Measurements from ENCODE around the gene ZFP1.

DNA sequence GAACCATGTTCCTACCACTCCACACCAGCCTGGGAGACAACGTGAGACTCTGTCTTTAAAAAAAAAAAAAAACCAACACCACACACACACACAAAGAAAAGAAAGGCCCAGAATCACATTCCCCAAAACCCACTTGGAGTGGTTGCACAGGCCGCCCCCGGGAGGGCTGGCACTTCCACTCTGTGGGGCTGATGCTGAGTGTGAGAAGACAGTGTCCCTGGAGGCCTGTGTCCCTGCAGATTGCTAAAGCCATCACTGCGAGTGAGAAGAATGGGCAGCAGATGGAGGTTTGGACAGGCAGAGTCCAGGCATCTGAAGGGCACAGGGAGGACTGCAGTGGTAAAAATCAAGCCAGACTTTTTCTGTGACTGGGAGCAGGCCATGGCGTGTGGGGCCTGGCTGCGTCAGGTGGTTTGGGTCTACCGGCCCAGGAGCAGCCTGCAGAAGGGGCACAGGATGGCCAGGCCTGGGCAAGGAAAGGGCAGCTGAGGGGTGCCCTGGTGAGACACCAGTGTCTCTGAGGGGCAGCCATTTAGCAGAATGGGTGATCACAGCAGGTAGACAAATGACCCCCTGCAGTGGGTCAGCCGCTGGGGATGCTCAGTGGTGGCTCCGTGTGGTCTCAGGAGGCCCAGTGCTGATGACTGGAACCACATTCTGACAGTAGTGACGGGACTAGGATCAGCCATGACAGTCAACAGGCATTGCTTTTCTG is 45.6 kb downstream of the ZFP1 start:
- TF ChIP-seq, protein P1, sequence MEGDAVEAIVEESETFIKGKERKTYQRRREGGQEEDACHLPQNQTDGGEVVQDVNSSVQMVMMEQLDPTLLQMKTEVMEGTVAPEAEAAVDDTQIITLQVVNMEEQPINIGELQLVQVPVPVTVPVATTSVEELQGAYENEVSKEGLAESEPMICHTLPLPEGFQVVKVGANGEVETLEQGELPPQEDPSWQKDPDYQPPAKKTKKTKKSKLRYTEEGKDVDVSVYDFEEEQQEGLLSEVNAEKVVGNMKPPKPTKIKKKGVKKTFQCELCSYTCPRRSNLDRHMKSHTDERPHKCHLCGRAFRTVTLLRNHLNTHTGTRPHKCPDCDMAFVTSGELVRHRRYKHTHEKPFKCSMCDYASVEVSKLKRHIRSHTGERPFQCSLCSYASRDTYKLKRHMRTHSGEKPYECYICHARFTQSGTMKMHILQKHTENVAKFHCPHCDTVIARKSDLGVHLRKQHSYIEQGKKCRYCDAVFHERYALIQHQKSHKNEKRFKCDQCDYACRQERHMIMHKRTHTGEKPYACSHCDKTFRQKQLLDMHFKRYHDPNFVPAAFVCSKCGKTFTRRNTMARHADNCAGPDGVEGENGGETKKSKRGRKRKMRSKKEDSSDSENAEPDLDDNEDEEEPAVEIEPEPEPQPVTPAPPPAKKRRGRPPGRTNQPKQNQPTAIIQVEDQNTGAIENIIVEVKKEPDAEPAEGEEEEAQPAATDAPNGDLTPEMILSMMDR (conservative IDR thresholded peaks at IDR 0.05; ENCODE audit: low read depth in 2 of 2), result no peak
- no peak for TF ChIP-seq POLR2AphosphoS5 (IDR thresholded peaks at IDR 0.05; ENCODE audit: low read depth)
- TF ChIP-seq, protein P2, sequence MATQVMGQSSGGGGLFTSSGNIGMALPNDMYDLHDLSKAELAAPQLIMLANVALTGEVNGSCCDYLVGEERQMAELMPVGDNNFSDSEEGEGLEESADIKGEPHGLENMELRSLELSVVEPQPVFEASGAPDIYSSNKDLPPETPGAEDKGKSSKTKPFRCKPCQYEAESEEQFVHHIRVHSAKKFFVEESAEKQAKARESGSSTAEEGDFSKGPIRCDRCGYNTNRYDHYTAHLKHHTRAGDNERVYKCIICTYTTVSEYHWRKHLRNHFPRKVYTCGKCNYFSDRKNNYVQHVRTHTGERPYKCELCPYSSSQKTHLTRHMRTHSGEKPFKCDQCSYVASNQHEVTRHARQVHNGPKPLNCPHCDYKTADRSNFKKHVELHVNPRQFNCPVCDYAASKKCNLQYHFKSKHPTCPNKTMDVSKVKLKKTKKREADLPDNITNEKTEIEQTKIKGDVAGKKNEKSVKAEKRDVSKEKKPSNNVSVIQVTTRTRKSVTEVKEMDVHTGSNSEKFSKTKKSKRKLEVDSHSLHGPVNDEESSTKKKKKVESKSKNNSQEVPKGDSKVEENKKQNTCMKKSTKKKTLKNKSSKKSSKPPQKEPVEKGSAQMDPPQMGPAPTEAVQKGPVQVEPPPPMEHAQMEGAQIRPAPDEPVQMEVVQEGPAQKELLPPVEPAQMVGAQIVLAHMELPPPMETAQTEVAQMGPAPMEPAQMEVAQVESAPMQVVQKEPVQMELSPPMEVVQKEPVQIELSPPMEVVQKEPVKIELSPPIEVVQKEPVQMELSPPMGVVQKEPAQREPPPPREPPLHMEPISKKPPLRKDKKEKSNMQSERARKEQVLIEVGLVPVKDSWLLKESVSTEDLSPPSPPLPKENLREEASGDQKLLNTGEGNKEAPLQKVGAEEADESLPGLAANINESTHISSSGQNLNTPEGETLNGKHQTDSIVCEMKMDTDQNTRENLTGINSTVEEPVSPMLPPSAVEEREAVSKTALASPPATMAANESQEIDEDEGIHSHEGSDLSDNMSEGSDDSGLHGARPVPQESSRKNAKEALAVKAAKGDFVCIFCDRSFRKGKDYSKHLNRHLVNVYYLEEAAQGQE (IDR thresholded peaks at IDR 0.05; ENCODE audit: unreplicated experiment), result no peak
- no peak for TF ChIP-seq EZH2phosphoT487 (IDR thresholded peaks at IDR 0.05; ENCODE audit: unreplicated experiment)
- TF ChIP-seq EZH2 (IDR thresholded peaks at IDR 0.05; ENCODE audit: low read depth, unreplicated experiment), result no peak
- TF ChIP-seq JUNB (IDR thresholded peaks at IDR 0.05; ENCODE audit: unreplicated experiment), result no peak
- no peak for TF ChIP-seq CREB1 (CRISPR knock-in tag; IDR thresholded peaks at IDR 0.05; ENCODE audit: low read depth)
- TF ChIP-seq, protein P3, sequence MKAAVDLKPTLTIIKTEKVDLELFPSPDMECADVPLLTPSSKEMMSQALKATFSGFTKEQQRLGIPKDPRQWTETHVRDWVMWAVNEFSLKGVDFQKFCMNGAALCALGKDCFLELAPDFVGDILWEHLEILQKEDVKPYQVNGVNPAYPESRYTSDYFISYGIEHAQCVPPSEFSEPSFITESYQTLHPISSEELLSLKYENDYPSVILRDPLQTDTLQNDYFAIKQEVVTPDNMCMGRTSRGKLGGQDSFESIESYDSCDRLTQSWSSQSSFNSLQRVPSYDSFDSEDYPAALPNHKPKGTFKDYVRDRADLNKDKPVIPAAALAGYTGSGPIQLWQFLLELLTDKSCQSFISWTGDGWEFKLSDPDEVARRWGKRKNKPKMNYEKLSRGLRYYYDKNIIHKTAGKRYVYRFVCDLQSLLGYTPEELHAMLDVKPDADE (IDR thresholded peaks at IDR 0.05), result no peak
- TF ChIP-seq ZNF331 (CRISPR knock-in tag; IDR thresholded peaks at IDR 0.05; ENCODE audit: low read depth), result no peak
- TF ChIP-seq, protein P4, sequence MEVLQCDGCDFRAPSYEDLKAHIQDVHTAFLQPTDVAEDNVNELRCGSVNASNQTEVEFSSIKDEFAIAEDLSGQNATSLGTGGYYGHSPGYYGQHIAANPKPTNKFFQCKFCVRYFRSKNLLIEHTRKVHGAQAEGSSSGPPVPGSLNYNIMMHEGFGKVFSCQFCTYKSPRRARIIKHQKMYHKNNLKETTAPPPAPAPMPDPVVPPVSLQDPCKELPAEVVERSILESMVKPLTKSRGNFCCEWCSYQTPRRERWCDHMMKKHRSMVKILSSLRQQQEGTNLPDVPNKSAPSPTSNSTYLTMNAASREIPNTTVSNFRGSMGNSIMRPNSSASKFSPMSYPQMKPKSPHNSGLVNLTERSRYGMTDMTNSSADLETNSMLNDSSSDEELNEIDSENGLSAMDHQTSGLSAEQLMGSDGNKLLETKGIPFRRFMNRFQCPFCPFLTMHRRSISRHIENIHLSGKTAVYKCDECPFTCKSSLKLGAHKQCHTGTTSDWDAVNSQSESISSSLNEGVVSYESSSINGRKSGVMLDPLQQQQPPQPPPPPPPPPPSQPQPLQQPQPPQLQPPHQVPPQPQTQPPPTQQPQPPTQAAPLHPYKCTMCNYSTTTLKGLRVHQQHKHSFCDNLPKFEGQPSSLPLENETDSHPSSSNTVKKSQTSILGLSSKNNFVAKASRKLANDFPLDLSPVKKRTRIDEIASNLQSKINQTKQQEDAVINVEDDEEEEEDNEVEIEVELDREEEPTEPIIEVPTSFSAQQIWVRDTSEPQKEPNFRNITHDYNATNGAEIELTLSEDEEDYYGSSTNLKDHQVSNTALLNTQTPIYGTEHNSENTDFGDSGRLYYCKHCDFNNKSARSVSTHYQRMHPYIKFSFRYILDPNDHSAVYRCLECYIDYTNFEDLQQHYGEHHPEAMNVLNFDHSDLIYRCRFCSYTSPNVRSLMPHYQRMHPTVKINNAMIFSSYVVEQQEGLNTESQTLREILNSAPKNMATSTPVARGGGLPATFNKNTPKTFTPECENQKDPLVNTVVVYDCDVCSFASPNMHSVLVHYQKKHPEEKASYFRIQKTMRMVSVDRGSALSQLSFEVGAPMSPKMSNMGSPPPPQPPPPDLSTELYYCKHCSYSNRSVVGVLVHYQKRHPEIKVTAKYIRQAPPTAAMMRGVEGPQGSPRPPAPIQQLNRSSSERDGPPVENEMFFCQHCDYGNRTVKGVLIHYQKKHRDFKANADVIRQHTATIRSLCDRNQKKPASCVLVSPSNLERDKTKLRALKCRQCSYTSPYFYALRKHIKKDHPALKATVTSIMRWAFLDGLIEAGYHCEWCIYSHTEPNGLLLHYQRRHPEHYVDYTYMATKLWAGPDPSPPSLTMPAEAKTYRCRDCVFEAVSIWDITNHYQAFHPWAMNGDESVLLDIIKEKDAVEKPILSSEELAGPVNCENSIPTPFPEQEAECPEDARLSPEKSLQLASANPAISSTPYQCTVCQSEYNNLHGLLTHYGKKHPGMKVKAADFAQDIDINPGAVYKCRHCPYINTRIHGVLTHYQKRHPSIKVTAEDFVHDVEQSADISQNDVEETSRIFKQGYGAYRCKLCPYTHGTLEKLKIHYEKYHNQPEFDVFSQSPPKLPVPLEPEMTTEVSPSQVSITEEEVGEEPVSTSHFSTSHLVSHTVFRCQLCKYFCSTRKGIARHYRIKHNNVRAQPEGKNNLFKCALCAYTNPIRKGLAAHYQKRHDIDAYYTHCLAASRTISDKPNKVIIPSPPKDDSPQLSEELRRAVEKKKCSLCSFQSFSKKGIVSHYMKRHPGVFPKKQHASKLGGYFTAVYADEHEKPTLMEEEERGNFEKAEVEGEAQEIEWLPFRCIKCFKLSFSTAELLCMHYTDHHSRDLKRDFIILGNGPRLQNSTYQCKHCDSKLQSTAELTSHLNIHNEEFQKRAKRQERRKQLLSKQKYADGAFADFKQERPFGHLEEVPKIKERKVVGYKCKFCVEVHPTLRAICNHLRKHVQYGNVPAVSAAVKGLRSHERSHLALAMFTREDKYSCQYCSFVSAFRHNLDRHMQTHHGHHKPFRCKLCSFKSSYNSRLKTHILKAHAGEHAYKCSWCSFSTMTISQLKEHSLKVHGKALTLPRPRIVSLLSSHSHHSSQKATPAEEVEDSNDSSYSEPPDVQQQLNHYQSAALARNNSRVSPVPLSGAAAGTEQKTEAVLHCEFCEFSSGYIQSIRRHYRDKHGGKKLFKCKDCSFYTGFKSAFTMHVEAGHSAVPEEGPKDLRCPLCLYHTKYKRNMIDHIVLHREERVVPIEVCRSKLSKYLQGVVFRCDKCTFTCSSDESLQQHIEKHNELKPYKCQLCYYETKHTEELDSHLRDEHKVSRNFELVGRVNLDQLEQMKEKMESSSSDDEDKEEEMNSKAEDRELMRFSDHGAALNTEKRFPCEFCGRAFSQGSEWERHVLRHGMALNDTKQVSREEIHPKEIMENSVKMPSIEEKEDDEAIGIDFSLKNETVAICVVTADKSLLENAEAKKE (CRISPR knock-in tag; IDR thresholded peaks at IDR 0.05), result no peak
- no peak for TF ChIP-seq ZNF114 (CRISPR knock-in tag; IDR thresholded peaks at IDR 0.05)
- TF ChIP-seq STAT1 (IDR thresholded peaks at IDR 0.05; ENCODE audit: unreplicated experiment), result no peak
- TF ChIP-seq NANOG (IDR thresholded peaks at IDR 0.05; ENCODE audit: borderline replicate concordance), result no peak
